Epithelial cell of proximal tubule (primary cell): ENCODE data around the gene PGA3. TPM values are rescaled to one million over a fixed set of nuclear protein-coding genes. Genes with fewer than 3 reads are reported as not detected.
A peak's percentile ranks its signal among the peaks of the same experiment; 100 is the strongest.
"Not testable (repeated sequence)": the region's sequence is repeated elsewhere in the genome, so short reads cannot be mapped to it uniquely, and the experiment has no call there.

Source experiments
- DNase-seq: peaks from one replicate; pipeline ENCODE4 v3.0.0-alpha.2; 2011; ENCODE audit warnings: low read depth
- H3K4me3 ChIP-seq: 2 replicates; pipeline ENCODE4 v1.5.1; 2011; ENCODE audit warnings: low read depth, mild to moderate bottlenecking, low read length
- total RNA-seq: library from RNA; depleted of rRNA; stranded (reverse); fragments of >200 nt; gene quantifications from 2 replicates; pipeline ENCODE4 v1.2.3, GENCODE V29; 2015
- TF ChIP-seq, protein P1 (sequence below): conservative IDR thresholded peaks from 2 replicates; pipeline ENCODE4 v1.5.1; 2012; ENCODE audit warnings: low read depth, mild to moderate bottlenecking, low read length

The PGA3 gene
- not detected in 2 replicates for total RNA-seq

DNA sequence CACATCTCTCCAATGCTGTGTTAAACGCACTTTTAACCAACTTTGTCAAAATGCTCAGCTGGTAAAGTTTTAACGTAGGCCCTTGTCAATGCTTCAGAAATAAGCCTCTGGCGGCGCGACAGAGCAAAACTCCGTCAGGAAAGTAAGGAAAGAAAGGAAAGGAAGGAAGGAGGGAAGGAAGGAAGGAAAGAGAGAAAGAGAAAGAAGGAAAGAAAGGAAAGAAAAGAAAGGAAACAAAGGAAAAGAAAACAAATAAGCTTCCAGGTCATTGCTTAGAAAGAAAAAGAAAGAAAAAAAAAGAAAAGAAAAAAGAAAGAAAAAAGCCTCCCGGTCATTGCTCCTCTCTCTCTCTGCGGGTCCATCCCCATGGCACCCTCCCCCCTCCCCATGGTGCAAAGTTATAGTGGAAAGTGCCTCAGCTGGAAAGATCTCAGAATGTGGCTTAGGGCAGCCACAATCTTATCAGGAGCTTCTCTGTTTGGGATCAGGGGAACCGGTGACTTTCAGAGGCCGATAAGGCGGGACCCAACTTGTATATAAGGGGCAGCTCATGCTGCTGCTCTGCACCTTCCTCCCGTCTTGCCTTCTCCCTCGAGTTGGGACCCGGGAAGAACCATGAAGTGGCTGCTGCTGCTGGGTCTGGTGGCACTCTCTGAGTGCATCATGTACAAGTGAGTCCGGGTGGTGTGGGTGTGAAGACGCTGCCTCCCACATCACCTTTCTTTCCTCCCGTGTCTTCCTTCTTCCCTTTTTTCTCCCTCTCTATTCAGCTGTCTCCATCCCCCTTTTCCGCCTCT, at the start of gene PGA3:
Gene PGA3 (plus strand): TSS at position 566 of the 797 bp plus-strand sequence. CDS start 50 bp downstream, at position 616.
- not testable (repeated sequence) for DNase-seq, H3K4me3 ChIP-seq

DNA sequence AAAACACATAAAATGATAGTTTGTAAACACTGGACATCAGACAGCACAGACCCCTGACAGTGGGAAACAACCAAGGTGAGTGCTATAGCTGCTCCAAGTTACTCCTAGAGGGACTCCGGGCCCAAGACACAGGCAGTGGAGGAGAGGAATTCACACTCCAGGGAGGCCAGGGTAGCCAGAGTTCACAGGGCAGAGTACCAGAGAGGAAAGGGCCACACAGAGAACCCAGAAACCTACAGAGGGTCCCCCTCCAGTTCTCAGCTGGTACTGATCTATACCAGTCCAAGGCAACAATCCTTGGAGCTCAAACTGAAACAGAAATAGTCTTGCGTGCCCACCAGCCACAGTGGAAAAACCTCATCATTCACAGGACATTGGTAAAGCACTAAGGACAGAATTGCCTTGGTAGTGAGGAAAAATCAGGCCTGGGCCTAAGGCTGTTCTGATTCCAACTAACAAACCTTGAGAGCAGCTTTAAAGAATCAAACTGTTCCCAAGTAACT, 49.7 kb upstream of the PGA3 start:
- DNase-seq: no peak
- H3K4me3 ChIP-seq: no peak overlapping the region
- TF ChIP-seq, protein P1, sequence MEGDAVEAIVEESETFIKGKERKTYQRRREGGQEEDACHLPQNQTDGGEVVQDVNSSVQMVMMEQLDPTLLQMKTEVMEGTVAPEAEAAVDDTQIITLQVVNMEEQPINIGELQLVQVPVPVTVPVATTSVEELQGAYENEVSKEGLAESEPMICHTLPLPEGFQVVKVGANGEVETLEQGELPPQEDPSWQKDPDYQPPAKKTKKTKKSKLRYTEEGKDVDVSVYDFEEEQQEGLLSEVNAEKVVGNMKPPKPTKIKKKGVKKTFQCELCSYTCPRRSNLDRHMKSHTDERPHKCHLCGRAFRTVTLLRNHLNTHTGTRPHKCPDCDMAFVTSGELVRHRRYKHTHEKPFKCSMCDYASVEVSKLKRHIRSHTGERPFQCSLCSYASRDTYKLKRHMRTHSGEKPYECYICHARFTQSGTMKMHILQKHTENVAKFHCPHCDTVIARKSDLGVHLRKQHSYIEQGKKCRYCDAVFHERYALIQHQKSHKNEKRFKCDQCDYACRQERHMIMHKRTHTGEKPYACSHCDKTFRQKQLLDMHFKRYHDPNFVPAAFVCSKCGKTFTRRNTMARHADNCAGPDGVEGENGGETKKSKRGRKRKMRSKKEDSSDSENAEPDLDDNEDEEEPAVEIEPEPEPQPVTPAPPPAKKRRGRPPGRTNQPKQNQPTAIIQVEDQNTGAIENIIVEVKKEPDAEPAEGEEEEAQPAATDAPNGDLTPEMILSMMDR: no peak

DNA sequence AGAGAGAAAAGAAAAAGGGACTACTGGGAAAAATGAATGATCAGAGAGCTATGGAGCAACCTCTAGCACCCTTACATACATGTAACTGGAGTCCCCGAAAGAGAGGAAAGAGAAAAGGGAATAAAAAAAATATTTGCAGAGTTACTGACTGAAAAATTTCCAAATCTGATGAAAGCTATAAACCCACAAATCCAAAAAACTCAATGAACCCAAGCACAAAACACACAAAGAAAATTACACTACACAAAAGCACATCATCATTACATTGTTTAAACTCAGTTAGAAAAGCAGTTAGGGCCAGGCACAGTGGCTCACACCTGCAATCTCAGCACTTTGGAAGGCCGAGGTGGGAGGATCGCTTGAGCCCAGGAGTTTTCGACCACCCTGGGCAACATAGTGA, 48.8 kb upstream of the PGA3 start:
- TF ChIP-seq, protein P1: no peak
- H3K4me3 ChIP-seq: no peak overlapping the region
- DNase-seq: no peak

DNA sequence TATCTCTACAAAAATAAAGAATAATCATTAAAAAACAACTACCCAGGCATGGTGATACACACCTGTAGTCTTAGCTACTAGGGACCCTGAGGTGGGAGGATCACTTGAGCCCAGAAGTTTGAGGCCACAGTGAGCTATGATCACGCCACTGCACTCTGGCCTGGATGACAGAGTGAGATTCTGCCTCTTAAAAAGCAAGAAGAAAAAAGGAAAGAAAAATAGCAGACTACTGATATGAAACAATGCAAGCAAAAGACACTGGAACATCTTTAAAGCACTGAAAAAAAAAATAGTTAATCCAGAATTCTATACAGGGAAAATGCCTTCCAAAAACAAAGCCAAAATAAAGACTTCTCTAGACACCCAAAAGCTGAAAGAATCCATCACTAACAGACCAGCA, 48.0 kb upstream of the PGA3 start:
- TF ChIP-seq, protein P1: no peak
- DNase-seq: no peak

DNA sequence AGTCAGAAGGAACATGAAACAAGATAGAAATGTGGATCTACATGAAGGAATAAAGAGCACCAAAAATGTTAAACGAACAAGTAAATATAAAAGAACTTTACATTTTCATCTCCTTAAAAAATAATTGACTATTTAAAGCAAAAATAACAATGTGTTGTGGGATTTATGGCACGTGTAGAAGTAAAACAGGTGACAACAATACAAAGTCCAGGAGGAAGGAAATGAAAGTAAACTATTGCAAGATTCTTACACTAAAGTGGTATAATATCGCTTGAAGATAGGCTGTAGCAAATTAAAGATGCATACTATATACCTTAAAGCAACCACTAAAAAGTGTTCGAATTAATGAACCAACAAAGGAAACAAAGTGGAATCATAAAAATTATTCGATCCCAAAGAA, 47.6 kb upstream of the PGA3 start:
- TF ChIP-seq, protein P1: no peak
- no peak overlapping the region for H3K4me3 ChIP-seq
- DNase-seq: no peak

More for the DNA sequence above, 48.0 kb upstream of the PGA3 start:
- no peak overlapping the region for H3K4me3 ChIP-seq

DNA sequence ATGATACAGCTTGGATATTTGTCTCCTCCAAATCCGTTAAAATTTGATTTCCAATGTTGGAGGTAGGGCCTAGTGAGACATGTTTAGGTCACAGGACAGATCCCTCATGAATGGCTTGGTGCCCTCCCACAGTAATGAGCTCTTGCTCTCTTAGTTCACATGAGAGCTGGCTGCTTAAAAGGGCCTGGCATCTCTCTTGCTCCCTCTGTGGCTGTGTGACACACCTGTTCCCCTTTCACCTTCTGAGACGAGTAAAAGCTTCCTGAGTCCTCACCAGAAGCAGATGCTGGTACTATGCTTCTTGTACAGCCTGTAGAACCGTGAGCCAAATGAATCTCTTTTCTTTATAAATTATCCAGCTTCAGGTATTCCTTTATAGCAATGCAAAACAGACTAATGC, 45.6 kb upstream of the PGA3 start:
- H3K4me3 ChIP-seq: no peak overlapping the region
- DNase-seq: no peak
- TF ChIP-seq, protein P1: no peak

DNA sequence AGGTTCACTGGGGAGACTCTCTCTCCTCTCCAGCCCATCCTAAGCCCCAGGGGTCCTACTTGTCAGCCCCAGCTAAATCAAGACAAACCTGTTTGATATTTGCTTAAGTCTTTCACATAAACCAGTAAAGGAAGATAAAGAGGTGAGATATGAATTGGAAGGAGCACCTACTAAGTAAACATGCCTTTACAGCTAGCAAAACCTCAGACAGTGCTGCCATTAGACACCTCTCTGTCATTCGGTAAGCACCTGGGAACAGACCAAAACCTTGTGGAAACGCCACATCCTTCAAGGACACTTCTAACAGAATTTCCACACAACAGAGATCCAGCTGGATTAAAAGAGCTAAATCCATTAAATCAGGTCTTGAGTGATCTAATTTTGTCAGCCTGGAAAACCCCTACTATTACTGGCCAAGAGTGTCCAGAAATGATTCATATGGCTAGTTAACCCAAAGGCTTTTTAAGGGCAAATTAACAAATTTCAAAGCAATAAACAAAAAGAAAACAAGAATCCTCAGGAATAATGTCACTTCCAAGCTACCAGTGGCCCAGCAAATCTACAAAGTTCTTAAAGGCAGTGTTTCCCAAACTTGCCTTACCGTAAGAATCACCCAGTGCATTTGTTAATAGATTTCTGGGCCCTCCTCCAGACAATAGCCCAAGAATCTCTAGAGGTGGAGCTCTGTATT, 44.5 kb upstream of the PGA3 start:
- TF ChIP-seq, protein P1: no peak
- H3K4me3 ChIP-seq: peak overlapping the region; percentile 7
- peak; percentile 98 for DNase-seq
